Progenitor cell of endocrine pancreas (in vitro differentiated cells): Measurements from ENCODE around the gene TMED1. TPM values are rescaled to one million over a fixed set of nuclear protein-coding genes. Genes with fewer than 3 reads are reported as not detected.

Source experiments
- DNase-seq: peaks from one replicate; pipeline ENCODE4 v3.0.0; 2021; ENCODE audit warnings: low spot score; ENCODE audit not compliant: unreplicated experiment
- H3K27ac Mint-ChIP-seq: 2 replicates; pipeline ENCODE4 v1.8.0; 2021; ENCODE audit warnings: mild to moderate bottlenecking, moderate library complexity, mixed read lengths
- H3K27me3 Mint-ChIP-seq: 2 replicates; pipeline ENCODE4 v1.8.0; 2021; ENCODE audit warnings: mixed read lengths
- H3K36me3 Mint-ChIP-seq: 2 replicates; pipeline ENCODE4 v1.8.0; 2022; ENCODE audit warnings: mixed read lengths; ENCODE audit not compliant: insufficient read depth
- H3K4me1 Mint-ChIP-seq: 2 replicates; pipeline ENCODE4 v1.8.0; 2021; ENCODE audit warnings: low read depth, mixed read lengths
- H3K4me3 Mint-ChIP-seq: 2 replicates; pipeline ENCODE4 v1.8.0; 2021; ENCODE audit warnings: low read depth, mild to moderate bottlenecking, moderate library complexity, mixed read lengths
- H3K9me3 Mint-ChIP-seq: 2 replicates; pipeline ENCODE4 v1.8.0; 2021; ENCODE audit warnings: low read depth, mixed read lengths
- CTCF ChIP-seq: fragments of 200-600 bp; sonication (generic); IDR thresholded peaks from one replicate; pipeline ENCODE4 v1.5.0; 2021; ENCODE audit warnings: antibody characterized with exemption, mild to moderate bottlenecking; ENCODE audit not compliant: unreplicated experiment
- total RNA-seq: library from RNA; stranded (reverse); gene quantifications from 2 replicates; pipeline ENCODE4 v1.2.1, GENCODE V29; 2021

Gene TMED1
- total RNA-seq, 1 donor from 2014 or later = 39.3 TPM

- Mint-ChIP-seq H3K27me3 (no peaks in the 10 kb centered on the region), H3K27ac (no peak overlapping the region), H3K36me3 (peaks cover 5% of the 10 kb centered on the region), H3K4me3 (no peak overlapping the region), H3K4me1 (no peaks in the 10 kb centered on the region), H3K9me3 (no peaks in the 10 kb centered on the region)
- TF ChIP-seq CTCF = no peak
- DNase-seq = no peak
Measured at GRCh38 chr19:10826231-10826630, 9.8 kb downstream of the TMED1 start.

- TF ChIP-seq CTCF = no peak
- Mint-ChIP-seq H3K9me3 (no peaks in the 10 kb centered on the region), H3K36me3 (peaks cover 14% of the 10 kb centered on the region), H3K27ac (no peak overlapping the region), H3K4me3 (no peak overlapping the region), H3K27me3 (no peaks in the 10 kb centered on the region), H3K4me1 (no peaks in the 10 kb centered on the region)
- DNase-seq = no peak
Measured at GRCh38 chr19:10823690-10824089, 12.3 kb downstream of the TMED1 start.

DNA sequence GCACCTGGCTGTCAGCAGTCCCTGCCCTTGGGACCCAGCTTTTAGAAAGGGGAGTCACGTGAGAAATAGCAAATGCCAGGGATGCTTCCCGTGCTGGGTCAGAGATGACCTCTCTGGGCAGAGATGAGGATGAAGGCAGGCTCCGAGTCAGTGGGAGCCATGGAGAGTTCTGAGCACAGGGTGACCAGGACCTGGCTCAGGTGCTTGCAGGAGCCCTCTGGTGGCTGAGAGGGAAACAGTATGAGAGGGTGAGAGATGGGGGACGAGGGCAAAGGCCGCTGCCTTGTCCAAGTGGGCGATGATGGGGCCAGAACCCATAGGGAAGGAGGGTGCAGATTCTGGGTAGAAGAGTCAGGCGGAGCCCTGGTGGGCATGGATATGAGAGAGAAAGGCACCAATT lies 15.8 kb downstream of the TMED1 start:
- no peaks in the 10 kb centered on the region for H3K4me1 Mint-ChIP-seq
- H3K36me3 Mint-ChIP-seq = peaks cover 11% of the 10 kb centered on the region
- H3K27me3 Mint-ChIP-seq = no peaks in the 10 kb centered on the region
- no peak overlapping the region for H3K27ac Mint-ChIP-seq
- H3K4me3 Mint-ChIP-seq = no peak overlapping the region
- DNase-seq = no peak
- no peaks in the 10 kb centered on the region for H3K9me3 Mint-ChIP-seq
- TF ChIP-seq CTCF = peak; percentile 22

GRCh38 chr19:10819124-10820060 lies 16.6 kb downstream of the TMED1 start:
- no peak overlapping the region for H3K27ac Mint-ChIP-seq
- H3K36me3 Mint-ChIP-seq = peaks cover 12% of the 10 kb centered on the region

More at GRCh38 chr19:10819124-10820060, 16.6 kb downstream of the TMED1 start:
- Mint-ChIP-seq H3K9me3 (no peaks in the 10 kb centered on the region), H3K4me3 (no peak overlapping the region), H3K27me3 (no peaks in the 10 kb centered on the region), H3K4me1 (no peaks in the 10 kb centered on the region)
- no peak for DNase-seq
- TF ChIP-seq CTCF = no peak
